ENCODE results near the gene XAF1.
A peak's percentile ranks its signal among the peaks of the same experiment; 100 is the strongest.
"Not testable (repeated sequence)": the region's sequence is repeated elsewhere in the genome, so short reads cannot be mapped to it uniquely, and the experiment has no call there.

XAF1 gene

GRCh38 chr17:6755281-6755680 is 565 bp upstream of the XAF1 start:
- DNase-seq, result peak; percentile 69

GRCh38 chr17:6756425-6757031 is 682 bp downstream of the XAF1 start:
- DNase-seq, result no peak

DNA sequence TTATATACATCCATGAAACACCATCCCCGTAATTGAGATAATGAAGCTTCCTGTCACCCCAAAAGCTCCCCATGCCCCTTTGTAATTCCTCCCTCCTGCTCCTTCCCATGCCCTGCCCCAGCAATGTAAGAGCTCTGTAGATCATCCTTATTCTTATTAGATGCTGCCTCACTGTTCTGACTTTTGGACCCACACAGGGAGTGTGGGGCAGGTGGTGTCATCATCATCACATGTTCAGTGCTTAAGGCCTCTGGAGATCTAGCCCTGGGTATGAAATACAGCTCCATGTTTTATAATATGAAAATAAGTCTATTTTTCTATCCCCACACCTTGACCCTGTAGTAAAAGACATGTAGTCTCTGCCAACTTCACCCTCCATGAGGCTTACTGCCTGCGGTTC is 1.9 kb downstream of the XAF1 start:
- no peak for DNase-seq

GRCh38 chr17:6761779-6762178 is 5.9 kb downstream of the XAF1 start:
- DNase-seq, result no peak

- DNase-seq, result no peak
These were observed 12.6 kb downstream of the XAF1 start for GRCh38 chr17:6768447-6768846.

DNA sequence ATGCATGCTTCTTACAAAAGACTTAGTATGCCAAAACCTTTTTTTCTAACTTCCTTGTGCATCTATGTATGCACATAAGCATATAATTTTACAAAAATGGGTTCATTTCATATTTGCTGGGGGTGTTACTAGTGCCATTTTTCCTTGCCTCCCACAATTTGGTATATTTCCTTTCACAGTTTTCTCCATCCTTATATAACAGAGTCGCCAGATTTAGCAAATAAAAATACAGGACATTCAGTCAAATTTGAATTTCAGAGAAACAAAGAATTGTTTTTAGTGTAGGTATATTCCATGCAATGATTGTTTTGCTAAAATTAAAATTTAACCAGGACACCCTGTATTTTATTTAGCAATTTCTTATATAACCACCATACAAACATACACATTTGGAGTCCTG is 16.2 kb downstream of the XAF1 start:
- DNase-seq, result no peak

- not testable (repeated sequence) for DNase-seq
These were observed 19.1 kb downstream of the XAF1 start for GRCh38 chr17:6774906-6775305.

DNA sequence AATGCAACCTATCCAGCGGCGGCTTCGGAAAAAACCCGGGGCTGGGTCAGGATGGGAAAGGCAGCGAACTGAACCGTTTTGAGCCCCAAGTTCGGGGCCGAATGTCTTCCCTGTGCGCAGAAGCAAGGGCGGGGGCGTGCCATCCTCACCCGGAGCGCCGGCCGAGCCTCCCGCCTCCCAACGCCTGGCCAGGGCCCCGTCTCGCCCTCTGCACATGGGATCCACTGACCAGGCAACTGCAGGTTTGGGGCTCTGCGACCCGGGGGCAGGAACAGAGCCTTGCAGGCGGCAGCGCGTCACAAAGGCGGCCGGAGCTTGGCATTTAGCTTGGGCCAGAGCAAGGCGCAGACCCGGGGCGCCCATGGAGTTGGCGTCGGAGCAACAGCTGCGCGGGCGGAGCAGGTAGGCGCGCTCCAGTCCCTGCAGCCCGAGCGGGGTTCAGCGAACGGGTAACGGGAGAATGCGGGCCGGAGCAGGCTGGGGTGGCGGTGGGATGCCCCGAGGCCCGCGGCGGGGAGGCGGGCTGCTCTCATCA is 20.1 kb downstream of the XAF1 start, which contains the start of gene FBXO39:
Gene FBXO39 (plus strand): TSS at position 345 of the 535 bp plus-strand sequence. CDS start 3,654 bp downstream, outside the sequence.
- no peak for DNase-seq

GRCh38 chr17:6779411-6779810 is 23.6 kb downstream of the XAF1 start:
- DNase-seq, result no peak

- no peak for DNase-seq
These were observed 24.2 kb downstream of the XAF1 start for GRCh38 chr17:6780001-6780400.

GRCh38 chr17:6780886-6781285 is 25.0 kb downstream of the XAF1 start:
- no peak for DNase-seq

DNA sequence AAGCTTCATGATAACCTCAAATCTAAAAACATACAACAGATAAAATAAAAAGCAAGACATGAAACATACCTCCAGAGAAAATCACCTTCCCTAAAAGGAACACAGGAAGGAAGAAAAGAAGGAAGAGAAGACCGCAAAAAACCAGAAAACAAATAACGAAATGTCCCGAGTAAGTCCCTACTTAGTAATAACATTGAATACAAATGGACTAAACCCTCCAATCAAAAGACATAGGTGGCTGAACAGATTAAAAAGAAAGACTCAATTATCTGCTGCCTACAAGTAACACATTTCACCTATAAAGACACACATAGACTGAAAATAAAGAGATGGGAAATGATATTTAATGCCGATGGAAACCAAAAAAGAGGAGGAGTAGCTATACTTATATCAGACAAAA is 26.4 kb downstream of the XAF1 start:
- DNase-seq, result no peak

DNA sequence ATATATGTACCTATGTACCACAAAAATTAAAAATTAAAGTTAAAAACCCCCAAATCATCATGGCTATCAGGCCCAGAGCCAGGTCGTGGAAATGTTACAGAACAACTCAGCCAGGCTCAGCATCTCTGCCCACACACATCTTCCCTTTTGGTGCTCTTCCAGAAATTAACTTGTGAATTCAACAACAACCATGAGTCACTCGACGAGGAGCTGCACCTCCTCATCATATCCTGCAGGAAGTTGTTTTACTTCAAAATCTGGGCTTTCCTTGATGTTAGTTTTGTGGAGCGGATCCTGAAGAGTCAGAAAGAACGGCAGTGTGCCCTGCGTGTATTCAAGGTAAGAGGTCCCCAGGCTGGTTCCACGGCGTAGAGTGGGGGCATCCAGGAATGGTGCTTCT is 30.8 kb downstream of the XAF1 start:
- DNase-seq, result peak; percentile 39

GRCh38 chr17:6787081-6787693 is 31.3 kb downstream of the XAF1 start:
- DNase-seq, result no peak

DNA sequence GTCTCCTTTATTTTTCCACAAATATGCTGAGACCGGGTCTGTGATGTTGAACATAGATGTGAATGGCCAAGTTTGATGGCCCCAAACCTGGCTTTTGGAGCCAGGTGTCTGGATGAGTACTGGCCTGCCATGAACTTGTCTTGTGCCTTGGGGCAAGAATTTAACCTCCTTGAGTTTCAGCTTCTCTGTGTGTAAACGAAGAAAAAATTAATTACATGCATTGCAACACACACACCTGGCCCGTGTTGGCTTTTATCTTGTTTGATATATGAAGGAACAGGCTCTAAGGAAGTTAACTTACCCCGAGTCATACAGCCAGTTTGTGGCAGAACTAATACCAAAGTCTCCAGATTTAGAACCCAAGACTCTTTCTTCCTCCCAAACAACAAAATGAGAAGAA is 33.3 kb downstream of the XAF1 start:
- DNase-seq, result no peak

- DNase-seq, result no peak
These were observed 38.1 kb downstream of the XAF1 start for GRCh38 chr17:6793748-6794493.

- DNase-seq, result no peak
These were observed 40.4 kb downstream of the XAF1 start for GRCh38 chr17:6796017-6796886.

DNA sequence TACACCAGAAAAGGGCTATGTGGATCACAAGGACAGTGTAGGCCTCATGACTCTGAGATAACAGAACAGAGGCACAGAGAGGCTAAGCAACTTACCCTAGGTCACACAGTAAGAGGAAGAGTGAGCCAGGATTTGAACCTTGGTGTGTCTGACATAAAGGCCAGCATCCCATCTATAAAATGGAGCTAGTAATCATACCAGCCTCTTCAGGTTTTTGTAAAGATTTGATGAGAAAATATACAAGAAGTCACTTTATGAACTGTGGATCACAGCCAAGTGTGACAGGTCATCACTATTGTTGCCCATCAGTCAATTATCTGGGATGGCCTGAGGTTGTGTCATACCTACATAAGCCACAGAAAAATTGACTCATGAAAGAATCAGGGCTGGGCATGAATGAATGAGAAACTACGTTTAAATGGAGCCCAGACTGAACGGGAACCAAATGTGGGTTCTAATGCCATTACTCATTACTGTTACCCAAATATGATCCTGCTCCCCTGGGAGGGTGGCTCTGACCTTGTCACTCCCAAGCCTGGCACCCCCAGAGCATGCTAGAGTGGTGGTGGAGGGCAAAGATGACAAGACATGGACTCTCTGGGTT is 41.1 kb downstream of the XAF1 start:
- no peak for DNase-seq

GRCh38 chr17:6797718-6798351 is 42.0 kb downstream of the XAF1 start:
- no peak for DNase-seq

- DNase-seq, result no peak
These were observed 43.9 kb downstream of the XAF1 start for GRCh38 chr17:6799738-6800137.

DNA sequence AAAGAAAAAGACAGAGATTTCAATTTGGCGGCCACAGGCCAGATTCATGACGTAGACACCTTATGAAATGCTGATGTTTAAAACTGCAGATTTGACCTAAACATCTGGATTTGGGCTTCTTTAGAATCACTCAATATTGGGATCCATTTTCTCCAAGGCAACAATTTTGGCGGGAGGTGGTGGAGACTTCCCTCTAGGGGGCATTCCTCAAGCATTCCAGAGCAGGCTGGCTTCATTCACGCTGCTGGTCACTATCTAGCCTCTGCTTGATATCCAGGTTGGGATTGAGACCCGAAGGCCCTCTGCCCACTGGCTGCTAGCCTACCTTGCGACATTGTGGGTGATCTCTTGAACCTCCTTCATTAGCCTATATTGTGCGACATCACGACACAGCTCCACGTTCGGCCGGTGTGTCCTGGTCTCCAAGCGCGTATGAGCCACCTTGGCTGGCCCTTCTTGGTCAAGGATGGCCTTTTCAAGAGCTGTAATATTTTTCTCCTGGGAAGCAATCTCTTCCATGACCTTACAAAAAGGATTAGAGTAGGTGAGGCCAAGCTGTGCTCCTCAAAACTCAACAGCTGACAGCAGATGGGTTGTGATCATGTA is 44.7 kb downstream of the XAF1 start:
- DNase-seq, result peak; percentile 21

All from fibroblast of skin of scalp (primary cell).